Loucy (cell line): ENCODE data around the gene ACOXL.

ENCODE experiments used
- EZH2phosphoT487 ChIP-seq: fragments of 200-600 bp; IDR thresholded peaks from 2 replicates; pipeline ENCODE4 v1.6.1; 2018; ENCODE audit warnings: antibody characterized with exemption, mild to moderate bottlenecking, moderate library complexity, borderline replicate concordance
- TF ChIP-seq, protein P1 (sequence below): fragments of 200-600 bp; sonication (generic); conservative IDR thresholded peaks from 2 replicates; pipeline ENCODE4 v1.5.1; 2014; ENCODE audit warnings: mild to moderate bottlenecking, antibody characterized with exemption, low read length

DNA sequence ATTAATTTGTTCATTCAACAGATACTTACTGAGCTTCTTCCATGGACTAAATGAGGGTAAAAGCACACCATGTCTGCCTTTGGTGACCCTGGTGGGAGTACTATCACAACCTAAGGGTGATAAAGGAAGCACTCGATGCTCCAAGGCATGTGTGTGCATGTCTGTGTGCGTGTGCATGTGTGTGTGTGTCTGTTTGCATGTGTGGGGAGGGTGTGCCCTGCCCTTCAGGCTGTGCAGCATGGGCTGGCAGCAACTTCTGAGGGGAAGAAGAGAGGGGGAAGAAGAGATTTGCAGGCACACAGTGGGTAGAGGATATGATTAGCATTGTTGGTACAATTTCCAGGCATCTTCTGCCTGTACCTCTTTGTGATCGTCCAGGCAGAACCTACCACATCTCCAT, 121.6 kb downstream of the ACOXL start:
- TF ChIP-seq, protein P1, sequence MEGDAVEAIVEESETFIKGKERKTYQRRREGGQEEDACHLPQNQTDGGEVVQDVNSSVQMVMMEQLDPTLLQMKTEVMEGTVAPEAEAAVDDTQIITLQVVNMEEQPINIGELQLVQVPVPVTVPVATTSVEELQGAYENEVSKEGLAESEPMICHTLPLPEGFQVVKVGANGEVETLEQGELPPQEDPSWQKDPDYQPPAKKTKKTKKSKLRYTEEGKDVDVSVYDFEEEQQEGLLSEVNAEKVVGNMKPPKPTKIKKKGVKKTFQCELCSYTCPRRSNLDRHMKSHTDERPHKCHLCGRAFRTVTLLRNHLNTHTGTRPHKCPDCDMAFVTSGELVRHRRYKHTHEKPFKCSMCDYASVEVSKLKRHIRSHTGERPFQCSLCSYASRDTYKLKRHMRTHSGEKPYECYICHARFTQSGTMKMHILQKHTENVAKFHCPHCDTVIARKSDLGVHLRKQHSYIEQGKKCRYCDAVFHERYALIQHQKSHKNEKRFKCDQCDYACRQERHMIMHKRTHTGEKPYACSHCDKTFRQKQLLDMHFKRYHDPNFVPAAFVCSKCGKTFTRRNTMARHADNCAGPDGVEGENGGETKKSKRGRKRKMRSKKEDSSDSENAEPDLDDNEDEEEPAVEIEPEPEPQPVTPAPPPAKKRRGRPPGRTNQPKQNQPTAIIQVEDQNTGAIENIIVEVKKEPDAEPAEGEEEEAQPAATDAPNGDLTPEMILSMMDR, result no peak
- TF ChIP-seq EZH2phosphoT487, result no peak
